CD4-positive, CD25-positive, alpha-beta regulatory T cell (primary cell): ENCODE results near the gene LTK. TPM values are rescaled to one million over a fixed set of nuclear protein-coding genes. Genes with fewer than 3 reads are reported as not detected.
"Not testable (repeated sequence)": the region's sequence is repeated elsewhere in the genome, so short reads cannot be mapped to it uniquely, and the experiment has no call there.

Experiments
- ATAC-seq, 2 donors: fragments of 150-1000 bp; cut with Tn5 transposase; one replicate each; pipeline ENCODE4 v1.10.0; 2021; ENCODE audit warnings: low read depth in 2 of 2, moderate number of reproducible peaks in 2 of 2, moderate library complexity in 1 of 2
- DNase-seq, 3 donors: peaks; one replicate each; pipeline versions ENCODE4 v3.0.0 to v3.0.0-alpha.2; 2012 to 2022; ENCODE audit warnings: mixed read lengths in 1 of 3
- H3K27ac ChIP-seq: one replicate; pipeline ENCODE4 v1.7.0; 2013; ENCODE audit warnings: mild to moderate bottlenecking, low read length; ENCODE audit not compliant: insufficient read depth, poor library complexity, severe bottlenecking
- H3K27me3 ChIP-seq: one replicate; pipeline ENCODE4 v1.7.0; 2013; ENCODE audit warnings: low read length; ENCODE audit not compliant: control insufficient read depth, insufficient read depth
- H3K36me3 ChIP-seq: one replicate; pipeline ENCODE4 v1.7.0; 2013; ENCODE audit warnings: mild to moderate bottlenecking, low read length, moderate library complexity; ENCODE audit not compliant: control insufficient read depth, insufficient read depth
- H3K4me1 ChIP-seq: 2 replicates; pipeline ENCODE4 v1.7.0; 2013; ENCODE audit warnings: mild to moderate bottlenecking, low read length; ENCODE audit not compliant: insufficient read depth, control insufficient read depth, poor library complexity, severe bottlenecking
- H3K4me3 ChIP-seq: one replicate; pipeline ENCODE4 v1.7.0; 2013; ENCODE audit warnings: low read depth, mild to moderate bottlenecking, low read length, moderate library complexity
- H3K9me3 ChIP-seq, 2 experiments: 1 replicate in 1 of 2; 2 replicates in 1 of 2; pipeline ENCODE4 v1.7.0; 2013; ENCODE audit warnings: low read length in 2 of 2, mild to moderate bottlenecking in 1 of 2, moderate library complexity in 1 of 2; ENCODE audit not compliant: control insufficient read depth in 2 of 2
- H3K27ac Mint-ChIP-seq, 3 donors: one replicate each; pipeline ENCODE4 v1.8.0; 2020 to 2022; ENCODE audit warnings: mild to moderate bottlenecking in 3 of 3, mixed read lengths in 3 of 3, moderate library complexity in 2 of 3
- H3K27me3 Mint-ChIP-seq: one replicate; pipeline ENCODE4 v1.8.0; 2022; ENCODE audit warnings: mild to moderate bottlenecking, mixed read lengths
- H3K36me3 Mint-ChIP-seq: one replicate; pipeline ENCODE4 v1.8.0; 2020; ENCODE audit warnings: mixed read lengths
- H3K4me1 Mint-ChIP-seq, 4 donors: one replicate each; pipeline ENCODE4 v1.8.0; 2020 to 2022; ENCODE audit warnings: mixed read lengths in 4 of 4, mild to moderate bottlenecking in 1 of 4
- H3K4me3 Mint-ChIP-seq, 4 donors: one replicate each; pipeline ENCODE4 v1.8.0; 2020 to 2022; ENCODE audit warnings: mild to moderate bottlenecking in 4 of 4, mixed read lengths in 4 of 4, moderate library complexity in 3 of 4
- H3K9me3 Mint-ChIP-seq, 7 donors: one replicate each; pipeline ENCODE4 v1.8.0; 2020 to 2022; ENCODE audit warnings: mixed read lengths in 7 of 7, mild to moderate bottlenecking in 3 of 7, moderate library complexity in 2 of 7
- polyA plus RNA-seq, 4 donors: library from polyadenylated mRNA; unstranded; fragments of 300-500 nt; fragmentation: Illumina TruSeq; gene quantifications; one replicate each; pipeline ENCODE4 v1.2.3, GENCODE V29; 2021
- total RNA-seq: library from RNA; stranded (reverse); gene quantifications from one replicate; pipeline ENCODE4 v1.2.3, GENCODE V29; 2022

Gene LTK
- total and polyA plus RNA-seq, 5 donors from 2014 or later, result 0.17 to 2.0 (median 0.40) TPM

- Histone ChIP-seq H3K9me3 (no peaks in the 10 kb centered on the region), H3K27me3 (no peaks in the 10 kb centered on the region), H3K27ac (peak overlapping the region; percentile 19), H3K36me3 (peaks cover 40% of the 10 kb centered on the region), H3K4me1 (peaks cover 15% of the 10 kb centered on the region), H3K4me3 (peak overlapping the region; percentile 56)
- no peak for ATAC-seq
- Mint-ChIP-seq H3K27me3 (no peaks in the 10 kb centered on the region), H3K4me3 (peak overlapping the region in 1 of 4 donors; percentile 20), H3K4me1 (peaks cover 4 to 25% (median 15%) of the 10 kb centered on the region in 4 donors), H3K36me3 (peaks cover 52% of the 10 kb centered on the region), H3K27ac (no peak overlapping the region), H3K9me3 (no peaks in the 10 kb centered on the region)
- no peak for DNase-seq
Measured at GRCh38 chr15:41482110-41482877, 31.3 kb downstream of the LTK start.

GRCh38 chr15:41480396-41481140 lies 33.1 kb downstream of the LTK start:
- no peak overlapping the region for H3K27ac ChIP-seq
- Mint-ChIP-seq H3K4me1 (peaks cover 4 to 25% (median 15%) of the 10 kb centered on the region in 4 donors), H3K27me3 (no peaks in the 10 kb centered on the region), H3K9me3 (no peaks in the 10 kb centered on the region), H3K27ac (peak overlapping the region in 1 of 3 donors; percentile 38), H3K4me3 (no peak overlapping the region), H3K36me3 (peaks cover 67% of the 10 kb centered on the region)
- no peak overlapping the region for H3K4me3 ChIP-seq
- no peak for ATAC-seq
- H3K36me3 ChIP-seq, result peaks cover 57% of the 10 kb centered on the region
- H3K27me3 ChIP-seq, result no peaks in the 10 kb centered on the region
- DNase-seq, result no peak
- H3K9me3 ChIP-seq, result no peaks in the 10 kb centered on the region
- peaks cover 15% of the 10 kb centered on the region for H3K4me1 ChIP-seq

GRCh38 chr15:41476416-41477048 lies 37.1 kb downstream of the LTK start:
- Mint-ChIP-seq H3K27me3 (no peaks in the 10 kb centered on the region), H3K4me3 (no peak overlapping the region), H3K27ac (peak overlapping the region in 1 of 3 donors; percentile 20), H3K9me3 (no peaks in the 10 kb centered on the region), H3K36me3 (peaks cover 53% of the 10 kb centered on the region), H3K4me1 (peaks cover 0 to 3% (median 0%) of the 10 kb centered on the region in 4 donors)
- no peak overlapping the region for H3K27ac ChIP-seq
- H3K9me3 ChIP-seq, result no peaks in the 10 kb centered on the region
- no peaks in the 10 kb centered on the region for H3K4me1 ChIP-seq
- peaks cover 81% of the 10 kb centered on the region for H3K36me3 ChIP-seq
- no peak for DNase-seq
- H3K4me3 ChIP-seq, result no peak overlapping the region
- no peaks in the 10 kb centered on the region for H3K27me3 ChIP-seq
- ATAC-seq, result no peak

GRCh38 chr15:41474941-41475340 lies 38.7 kb downstream of the LTK start:
- H3K36me3 Mint-ChIP-seq, result peaks cover 49% of the 10 kb centered on the region
- peaks cover 0 to 2% (median 0%) of the 10 kb centered on the region in 4 donors for H3K4me1 Mint-ChIP-seq
- Histone ChIP-seq H3K27ac (no peak overlapping the region), H3K4me1 (no peaks in the 10 kb centered on the region), H3K9me3 (no peaks in the 10 kb centered on the region), H3K36me3 (peaks cover 78% of the 10 kb centered on the region), H3K4me3 (no peak overlapping the region), H3K27me3 (no peaks in the 10 kb centered on the region)
- no peaks in the 10 kb centered on the region for H3K27me3 Mint-ChIP-seq
- H3K27ac Mint-ChIP-seq, result no peak overlapping the region
- no peak for ATAC-seq
- H3K9me3 Mint-ChIP-seq, result no peaks in the 10 kb centered on the region
- DNase-seq, result no peak
- H3K4me3 Mint-ChIP-seq, result no peak overlapping the region

- no peaks in the 10 kb centered on the region for H3K27me3 Mint-ChIP-seq
- peaks cover 53% of the 10 kb centered on the region for H3K36me3 Mint-ChIP-seq
- H3K9me3 Mint-ChIP-seq, result no peaks in the 10 kb centered on the region
- no peak overlapping the region for H3K4me3 Mint-ChIP-seq
- no peak for ATAC-seq
- DNase-seq, result no peak
- peaks cover 0 to 5% (median 0%) of the 10 kb centered on the region in 4 donors for H3K4me1 Mint-ChIP-seq
- H3K27ac Mint-ChIP-seq, result no peak overlapping the region
- no peak overlapping the region for H3K4me3 ChIP-seq
- no peaks in the 10 kb centered on the region for H3K27me3 ChIP-seq
- no peaks in the 10 kb centered on the region for H3K4me1 ChIP-seq
- no peak overlapping the region for H3K27ac ChIP-seq
- no peaks in the 10 kb centered on the region for H3K9me3 ChIP-seq
- peaks cover 79% of the 10 kb centered on the region for H3K36me3 ChIP-seq
Measured at GRCh38 chr15:41474436-41474835, 39.2 kb downstream of the LTK start.

GRCh38 chr15:41473418-41473817 lies 40.2 kb downstream of the LTK start:
- Mint-ChIP-seq H3K27me3 (no peaks in the 10 kb centered on the region), H3K4me3 (no peak overlapping the region), H3K4me1 (peaks cover 0 to 5% (median 0%) of the 10 kb centered on the region in 4 donors), H3K36me3 (peaks cover 45% of the 10 kb centered on the region), H3K9me3 (no peaks in the 10 kb centered on the region), H3K27ac (no peak overlapping the region)
- Histone ChIP-seq H3K27ac (no peak overlapping the region), H3K4me3 (no peak overlapping the region), H3K4me1 (no peaks in the 10 kb centered on the region), H3K9me3 (no peaks in the 10 kb centered on the region), H3K36me3 (peaks cover 73% of the 10 kb centered on the region), H3K27me3 (no peaks in the 10 kb centered on the region)
- DNase-seq, result no peak
- ATAC-seq, result no peak

- not testable (repeated sequence) for H3K27me3 ChIP-seq, H3K4me1 ChIP-seq, H3K4me3 Mint-ChIP-seq, ATAC-seq, H3K27me3 Mint-ChIP-seq, DNase-seq, H3K27ac ChIP-seq, H3K9me3 Mint-ChIP-seq, H3K9me3 ChIP-seq, H3K27ac Mint-ChIP-seq, H3K4me1 Mint-ChIP-seq, H3K4me3 ChIP-seq
- peaks cover 64% of the 10 kb centered on the region for H3K36me3 ChIP-seq
- H3K36me3 Mint-ChIP-seq, result peaks cover 33% of the 10 kb centered on the region
Measured at GRCh38 chr15:41469644-41470043, 44.0 kb downstream of the LTK start.
